IMR-90 (cell line): ENCODE measurements around the gene CDC42BPG. TPM values are rescaled to one million over a fixed set of nuclear protein-coding genes. Genes with fewer than 3 reads are reported as not detected.

Source experiments
- ATAC-seq: fragments of 200-7000 bp; cut with Tn5 transposase; 2 replicates; pipeline ENCODE4 v1.9.1; 2020; ENCODE audit warnings: low read depth, mild to moderate bottlenecking, moderate library complexity
- BruUV-seq: library from RNA; stranded (reverse); fragments of 400-500 nt; replicated peaks from 2 replicates; lab custom pipeline; 2021; lab: Mats Ljungman, UMichigan
- CTCF ChIA-PET: fragments of 300-600 bp; formaldehyde crosslinking; extraction: SDS; loops from one replicate; lab custom pipeline; 2021; ENCODE audit warnings: antibody characterized with exemption; lab: Yijun Ruan, JAX
- POLR2A ChIA-PET: fragments of 300-600 bp; sonication (Branson Sonifier 250); formaldehyde crosslinking; loops from one replicate; lab custom pipeline; 2022; ENCODE audit warnings: antibody characterized with exemption; ENCODE audit not compliant: unreplicated experiment; lab: Charles Lee
- DNase-seq: peaks from one replicate; pipeline ENCODE4 v3.0.0; 2013
- H2AFZ ChIP-seq: replicated peaks from 2 replicates; pipeline ENCODE3; 2013; ENCODE audit warnings: low read length, mild to moderate bottlenecking; ENCODE audit not compliant: poor library complexity
- H2AK5ac ChIP-seq: 2 replicates; pipeline ENCODE4 v1.6.1; 2013; ENCODE audit warnings: low read depth, low read length, inconsistent platforms
- H2AK9ac ChIP-seq: replicated peaks from 2 replicates; pipeline ENCODE3; 2013; ENCODE audit warnings: mild to moderate bottlenecking, low read depth, low read length, moderate library complexity; ENCODE audit not compliant: poor library complexity
- H2BK120ac ChIP-seq: 2 replicates; pipeline ENCODE4 v1.6.1; 2013; ENCODE audit warnings: low read depth, low read length, inconsistent platforms
- H2BK15ac ChIP-seq: 3 replicates; pipeline ENCODE4 v1.6.1; 2013; ENCODE audit warnings: low read depth, low read length, inconsistent platforms
- H2BK20ac ChIP-seq: 2 replicates; pipeline ENCODE4 v1.6.1; 2013; ENCODE audit warnings: low read depth, mild to moderate bottlenecking, inconsistent platforms, low read length, moderate library complexity
- H2BK5ac ChIP-seq: 2 replicates; pipeline ENCODE4 v1.6.1; 2013; ENCODE audit warnings: mild to moderate bottlenecking, low read depth, low read length, inconsistent platforms; ENCODE audit not compliant: poor library complexity, severe bottlenecking
- H3K14ac ChIP-seq: replicated peaks from 2 replicates; pipeline ENCODE4 v1.6.1; 2013; ENCODE audit warnings: low read depth, low read length, inconsistent platforms
- H3K18ac ChIP-seq: 2 replicates; pipeline ENCODE4 v1.6.1; 2013; ENCODE audit warnings: low read depth, low read length, control low read depth
- H3K23ac ChIP-seq: 2 replicates; pipeline ENCODE4 v1.6.1; 2013; ENCODE audit warnings: low read depth, low read length, inconsistent platforms
- H3K27ac ChIP-seq: 2 replicates; pipeline ENCODE4 v1.5.1; 2013; ENCODE audit warnings: mild to moderate bottlenecking, control low read depth, low read length; ENCODE audit not compliant: insufficient read depth
- H3K27me3 ChIP-seq: 2 replicates; pipeline ENCODE4 v1.6.1; 2013; ENCODE audit warnings: low read length; ENCODE audit not compliant: control insufficient read depth, insufficient read depth
- H3K36me3 ChIP-seq: 2 replicates; pipeline ENCODE4 v1.6.1; 2013; ENCODE audit warnings: low read length, mixed read lengths; ENCODE audit not compliant: control insufficient read depth, insufficient read depth
- H3K4ac ChIP-seq: 2 replicates; pipeline ENCODE4 v1.6.1; 2013; ENCODE audit warnings: low read depth, low read length, inconsistent platforms
- H3K4me1 ChIP-seq: 2 replicates; pipeline ENCODE4 v1.6.1; 2013; ENCODE audit warnings: low read length, mixed read lengths; ENCODE audit not compliant: control insufficient read depth, insufficient read depth
- H3K4me2 ChIP-seq: 2 replicates; pipeline ENCODE4 v1.6.1; 2013; ENCODE audit warnings: low read depth, mild to moderate bottlenecking, control low read depth, low read length, moderate library complexity
- H3K4me3 ChIP-seq: 2 replicates; pipeline ENCODE4 v1.5.1; 2013; ENCODE audit warnings: low read depth, mild to moderate bottlenecking, control low read depth, low read length, moderate library complexity; ENCODE audit not compliant: insufficient read depth
- H3K56ac ChIP-seq: 2 replicates; pipeline ENCODE4 v1.6.1; 2013; ENCODE audit warnings: low read length, inconsistent platforms; ENCODE audit not compliant: insufficient read depth; ENCODE audit errors: extremely low read depth
- H3K79me1 ChIP-seq, 2 experiments: 2 replicates each; pipeline ENCODE4 v1.6.1; 2013; ENCODE audit warnings: low read length in 2 of 2, inconsistent platforms in 1 of 2, low read depth in 1 of 2
- H3K9ac ChIP-seq: 2 replicates; pipeline ENCODE4 v1.6.1; 2013; ENCODE audit warnings: low read depth, low read length, control low read depth
- H3K9me1 ChIP-seq: 2 replicates; pipeline ENCODE4 v1.6.1; 2013; ENCODE audit warnings: low read length, inconsistent platforms; ENCODE audit not compliant: insufficient read depth
- H3K9me3 ChIP-seq: 2 replicates; pipeline ENCODE4 v1.6.1; 2013; ENCODE audit warnings: low read length; ENCODE audit not compliant: control insufficient read depth, insufficient read depth
- H4K20me1 ChIP-seq: 2 replicates; pipeline ENCODE4 v1.6.1; 2013; ENCODE audit warnings: low read length, inconsistent platforms; ENCODE audit not compliant: insufficient read depth
- H4K5ac ChIP-seq: 2 replicates; pipeline ENCODE4 v1.6.1; 2013; ENCODE audit warnings: mild to moderate bottlenecking, low read depth, low read length, control low read depth
- H4K8ac ChIP-seq, 2 experiments: 2 replicates each; pipeline ENCODE4 v1.6.1; 2013; ENCODE audit warnings: low read depth in 2 of 2, low read length in 2 of 2, control low read depth in 1 of 2, inconsistent platforms in 1 of 2
- H4K91ac ChIP-seq: 2 replicates; pipeline ENCODE4 v1.6.1; 2013; ENCODE audit warnings: low read depth, low read length, inconsistent platforms; ENCODE audit not compliant: insufficient read depth
- BHLHE40 ChIP-seq: fragments of 150-350 bp; IDR thresholded peaks from 2 replicates; pipeline ENCODE4 v1.6.1; 2016; ENCODE audit warnings: mild to moderate bottlenecking, low read depth, low read length
- CEBPB ChIP-seq: IDR thresholded peaks from 2 replicates; pipeline ENCODE4 v1.6.1; 2012; ENCODE audit warnings: low read depth, low read length, improper control_type of control experiment
- CHD1 ChIP-seq: IDR thresholded peaks from 2 replicates; pipeline ENCODE4 v1.6.1; 2012; ENCODE audit warnings: low read depth, low read length, improper control_type of control experiment
- POLR2A ChIP-seq: IDR thresholded peaks from 2 replicates; pipeline ENCODE4 v1.6.1; 2012; ENCODE audit warnings: mild to moderate bottlenecking, low read depth, low read length
- RAD21 ChIP-seq: IDR thresholded peaks from 2 replicates; pipeline ENCODE4 v1.6.1; 2012; ENCODE audit warnings: low read length, improper control_type of control experiment
- RCOR1 ChIP-seq: IDR thresholded peaks from 2 replicates; pipeline ENCODE4 v1.6.1; 2012; ENCODE audit warnings: mild to moderate bottlenecking, low read length, improper control_type of control experiment; ENCODE audit not compliant: insufficient replicate concordance
- SMC3 ChIP-seq: fragments of 150-350 bp; IDR thresholded peaks from 2 replicates; pipeline ENCODE4 v1.6.1; 2016; ENCODE audit warnings: low read depth, mild to moderate bottlenecking, antibody characterized with exemption, low read length, moderate library complexity
- WGBS, 2 experiments: methylation state at CpG; one replicate each; pipeline versions ENCODE4 v1.1.5 to v1.1.7; 2013; ENCODE audit warnings: missing lambda C conversion rate in 2 of 2; ENCODE audit not compliant: insufficient read length in 1 of 2; ENCODE audit errors: extremely low coverage in 2 of 2; 5-methylcytosine and 5-hydroxymethylcytosine counted together
- dilution Hi-C: fragments of 300-500 bp; cut with HindIII; formaldehyde crosslinking; loops from one replicate; pipeline ENCODE4 v1.14.3; 2018; ENCODE audit warnings: low sequenced_read_pairs; ENCODE audit not compliant: unreplicated experiment
- in situ Hi-C: fragments of 300-500 bp; cut with MboI; formaldehyde crosslinking; loops from 3 replicates; pipeline ENCODE4 v1.14.3; 2019; ENCODE audit warnings: low sequenced_read_pairs, inconsistent platforms, mixed read lengths
- intact Hi-C: fragments of 100-400 bp; cut with micrococcal nuclease; formaldehyde crosslinking; loops from 2 replicates; pipeline ENCODE4 v1.10.0; 2022
- polyA plus RNA-seq, 3 experiments: library from polyadenylated mRNA; depleted of rRNA; stranded (reverse); fragments of >200 nt; gene quantifications; 2 replicates each; pipeline ENCODE4 v1.2.3, GENCODE V29; 2012; ENCODE audit warnings: low replicate concordance in 1 of 3
- total RNA-seq: library from RNA; depleted of rRNA; stranded (reverse); fragments of >200 nt; gene quantifications from 2 replicates; pipeline ENCODE4 v1.2.3, GENCODE V29; 2012
- TF ChIP-seq, protein P1 (sequence below): fragments of 150-350 bp; IDR thresholded peaks from 2 replicates; pipeline ENCODE4 v1.6.1; 2017; ENCODE audit warnings: mild to moderate bottlenecking, antibody characterized with exemption, low read length, low read depth

Gene CDC42BPG
- total and polyA plus RNA-seq, 2 of the 4 experiments (the other 2 are of a cell fraction), result under 0.01 to 0.12 TPM

DNA sequence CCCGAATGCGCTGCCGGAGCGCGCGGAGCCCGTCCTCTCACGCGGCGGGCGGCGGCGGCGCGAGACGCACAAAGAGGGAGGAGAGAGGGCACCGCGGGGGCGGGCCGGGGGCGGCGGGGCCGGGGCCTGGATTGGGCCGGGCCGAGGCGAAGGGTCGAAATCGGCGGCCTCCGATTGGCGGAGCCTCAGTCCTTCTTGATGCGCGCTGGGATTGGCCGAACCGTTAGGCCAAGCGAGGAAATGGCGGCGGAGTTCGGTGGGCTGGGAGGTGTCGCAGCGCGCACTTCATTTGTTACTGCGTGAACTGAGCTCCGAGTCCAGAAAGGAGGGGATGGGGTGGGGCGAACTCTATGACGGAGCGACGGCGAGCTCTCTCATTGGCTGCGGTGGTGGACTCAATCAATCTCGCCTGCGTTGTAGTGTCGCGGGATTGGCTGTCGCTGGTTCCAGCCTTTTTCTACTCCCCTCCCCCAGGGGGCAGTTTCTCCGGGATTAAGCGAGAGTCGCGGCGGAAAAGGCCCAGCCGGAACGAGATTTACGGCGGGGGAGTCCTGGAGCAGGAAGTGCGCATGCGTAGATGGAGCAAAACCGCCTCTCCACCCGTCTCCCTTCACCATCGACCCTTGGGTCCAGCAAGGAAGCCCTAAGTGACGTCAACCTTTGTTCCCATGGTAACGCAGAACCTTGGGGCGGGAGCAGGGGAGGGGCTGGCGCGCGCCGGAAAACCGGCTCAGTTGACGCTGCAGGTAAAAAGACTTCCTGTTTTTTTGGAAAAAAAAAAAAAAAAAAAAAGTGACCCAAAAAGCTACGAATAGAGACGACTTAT, 65.8 kb downstream of the CDC42BPG start, which contains the start of gene SF1 (continued):
- TF ChIP-seq SMC3, result no peak
- no peak for TF ChIP-seq BHLHE40
- no peak for TF ChIP-seq RCOR1

DNA sequence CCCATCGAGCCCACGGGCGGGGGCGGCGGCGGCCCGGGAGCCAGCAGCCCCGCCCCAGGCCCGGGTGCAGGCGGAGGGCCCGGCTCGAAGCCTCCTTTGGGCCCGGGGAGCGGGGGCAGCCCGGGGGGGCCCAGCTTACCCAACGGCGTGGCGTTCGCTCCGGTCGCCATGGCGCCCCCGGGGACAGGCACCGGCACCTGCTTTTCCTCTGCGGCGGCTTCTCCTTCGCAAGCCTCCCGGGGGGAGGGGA, 66.3 kb downstream of the CDC42BPG start:
- Histone ChIP-seq H3K4me2 (no peak overlapping the region), H2AK5ac (0 out of 2 replicates have a peak overlapping the region, but pooled peaks have one; percentile 64), H3K14ac (peak overlapping the region; percentile 45; the same call in 1 of the 2 replicates), H3K27ac (peak overlapping the region; percentile 94), H4K91ac (peak overlapping the region; percentile 75), H2BK5ac (peak overlapping the region; percentile 87), H3K56ac (no peak overlapping the region), H3K23ac (no peak overlapping the region), H4K5ac (no peak overlapping the region), H3K36me3 (peaks cover 24% of the 10 kb centered on the region), H2AFZ (peak overlapping the region; percentile 86), H3K4me3 (peak overlapping the region; percentile 94), H4K20me1 (peaks cover 44% of the 10 kb centered on the region), H2BK20ac (no peak overlapping the region), H2BK120ac (no peak overlapping the region), H3K27me3 (no peaks in the 10 kb centered on the region), H3K9ac (peak overlapping the region; percentile 84), H3K79me1 (peaks cover 12 to 46% of the 10 kb centered on the region in 2 experiments), H3K9me3 (no peaks in the 10 kb centered on the region), H3K4me1 (peaks cover 2% of the 10 kb centered on the region; the same call in 1 of the 2 replicates), H4K8ac (peak overlapping the region in 1 of 2 experiments; percentile 48; a peak in 1 of 4 replicates), H2BK15ac (no peak overlapping the region), H2AK9ac (peak overlapping the region; percentile 95), H3K9me1 (no peaks in the 10 kb centered on the region; the same call in 1 of the 2 replicates), H3K18ac (no peak overlapping the region), H3K4ac (peak overlapping the region; percentile 64)
- ChIA-PET POLR2A (interaction anchor here (0.5 to 0.6 kb wide), 2 partner anchors 794 to 1110 kb away, joined by 3 to 5 read pairs; partner anchors contain the start of genes FAM89B and FIBP), CTCF (interaction anchor here (1.3 kb wide), 1 partner anchor 9 kb away, joined by 4 read pairs; no protein-coding TSS in a partner anchor)
- peak; percentile 2 for ATAC-seq
- no peak for DNase-seq
- in situ Hi-C loops, result no loop called here
- no TSS peak for BruUV-seq
- dilution Hi-C loops, result no loop called here
- intact Hi-C loops, result loop anchor here (2.0 kb wide), 1 partner anchor 25 kb away; the partner anchor contains the start of gene MAP4K2
- no peak for TF ChIP-seq SMC3
- no peak for TF ChIP-seq CHD1
- TF ChIP-seq POLR2A, result no peak
- TF ChIP-seq CEBPB, result no peak
- TF ChIP-seq RAD21, result no peak
- TF ChIP-seq, protein P1, sequence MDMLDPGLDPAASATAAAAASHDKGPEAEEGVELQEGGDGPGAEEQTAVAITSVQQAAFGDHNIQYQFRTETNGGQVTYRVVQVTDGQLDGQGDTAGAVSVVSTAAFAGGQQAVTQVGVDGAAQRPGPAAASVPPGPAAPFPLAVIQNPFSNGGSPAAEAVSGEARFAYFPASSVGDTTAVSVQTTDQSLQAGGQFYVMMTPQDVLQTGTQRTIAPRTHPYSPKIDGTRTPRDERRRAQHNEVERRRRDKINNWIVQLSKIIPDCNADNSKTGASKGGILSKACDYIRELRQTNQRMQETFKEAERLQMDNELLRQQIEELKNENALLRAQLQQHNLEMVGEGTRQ, result no peak
- WGBS, 2 experiments, result 4% methylated on average over 5 of the region's 28 CpGs; no CpG with 5 or more reads in 1 of the 2 experiments
